ENCODE data around the gene NSA2. TPM values are rescaled to one million over a fixed set of nuclear protein-coding genes. Genes with fewer than 3 reads are reported as not detected.
"Not testable (repeated sequence)": the region's sequence is repeated elsewhere in the genome, so short reads cannot be mapped to it uniquely, and the experiment has no call there.

The NSA2 gene
- polyA plus RNA-seq, 3 donors: 31.2 to 45.9 (median 37.5) TPM

- intact Hi-C loops (cut with micrococcal nuclease): no loop called here
- Histone ChIP-seq H3K79me2 (ENCODE audit: insufficient read depth, low read length) (no peaks in the 10 kb centered on the region), H4K20me1 (ENCODE audit: insufficient read depth, low read length) (no peaks in the 10 kb centered on the region), H3K9ac (ENCODE audit: insufficient read depth, low read length, poor library complexity, severe bottlenecking) (no peak overlapping the region), H3K27me3 (ENCODE audit: control insufficient read depth in 2 of 2, insufficient read depth in 2 of 2, low read length in 2 of 2) (no peaks in the 10 kb centered on the region), H2AFZ (ENCODE audit: insufficient read depth, low read depth, low read length, poor library complexity, severe bottlenecking) (no peak overlapping the region), H3K27ac (ENCODE audit: low read depth in 1 of 2, low read length in 2 of 2) (no peak overlapping the region), H3K4me1 (ENCODE audit: control insufficient read depth in 1 of 2, insufficient read depth in 2 of 2, low read length in 2 of 2) (no peaks in the 10 kb centered on the region), H3K4me3 (replicated peaks in 1 of 3; ENCODE audit: low read depth in 2 of 3, low read length in 3 of 3) (no peak overlapping the region), H3K4me2 (replicated peaks; ENCODE audit: extremely low read depth, low read length, poor library complexity, severe bottlenecking) (no peak overlapping the region), H3K9me3 (replicated peaks in 1 of 2; ENCODE audit: control insufficient read depth in 1 of 2, insufficient read depth in 1 of 2, low read length in 2 of 2) (no peaks in the 10 kb centered on the region), H3K36me3 (replicated peaks in 1 of 2; ENCODE audit: control insufficient read depth in 1 of 2, insufficient read depth in 2 of 2, low read length in 2 of 2) (peaks cover 87 to 97% of the 10 kb centered on the region in 2 donors)
- TF ChIP-seq CTCF (IDR thresholded peaks at IDR 0.05): no peak
- DNase-seq: no peak
- H3K4me1 Mint-ChIP-seq: peaks cover 5% of the 10 kb centered on the region
- no peak overlapping the region for H3K4me3 Mint-ChIP-seq
- H3K27me3 Mint-ChIP-seq (ENCODE audit: low read depth in 3 of 3): peaks cover 0 to 1% (median 0%) of the 10 kb centered on the region in 3 donors
- 100% methylated on average over 2 of the region's 6 CpGs for WGBS (ENCODE audit: insufficient coverage)
- peak overlapping the region in 1 of 7 donors; percentile 37 for H3K27ac Mint-ChIP-seq
- H3K9me3 Mint-ChIP-seq: no peaks in the 10 kb centered on the region
- H3K36me3 Mint-ChIP-seq: peaks cover 56 to 83% of the 10 kb centered on the region in 2 donors
Observed at GRCh38 chr5:74736759-74737158, 30.3 kb upstream of the NSA2 start.

GRCh38 chr5:74738406-74738805, 28.6 kb upstream of the NSA2 start:
- Mint-ChIP-seq H3K4me3 (no peak overlapping the region), H3K9me3 (no peaks in the 10 kb centered on the region), H3K36me3 (peaks cover 53 to 80% of the 10 kb centered on the region in 2 donors), H3K27ac (no peak overlapping the region), H3K4me1 (peaks cover 5% of the 10 kb centered on the region), H3K27me3 (ENCODE audit: low read depth in 3 of 3) (peaks cover 0 to 2% (median 0%) of the 10 kb centered on the region in 3 donors)
- no peak overlapping the region for H3K4me2 ChIP-seq (replicated peaks; ENCODE audit: extremely low read depth, low read length, poor library complexity, severe bottlenecking)
- no peak for TF ChIP-seq CTCF (IDR thresholded peaks at IDR 0.05)
- peaks cover 88 to 93% of the 10 kb centered on the region in 2 donors for H3K36me3 ChIP-seq (replicated peaks in 1 of 2; ENCODE audit: control insufficient read depth in 1 of 2, insufficient read depth in 2 of 2, low read length in 2 of 2)
- no peak overlapping the region for H3K4me3 ChIP-seq (replicated peaks in 1 of 3; ENCODE audit: low read depth in 2 of 3, low read length in 3 of 3)
- H3K27me3 ChIP-seq (ENCODE audit: control insufficient read depth in 2 of 2, insufficient read depth in 2 of 2, low read length in 2 of 2): no peaks in the 10 kb centered on the region
- no peak overlapping the region for H2AFZ ChIP-seq (ENCODE audit: insufficient read depth, low read depth, low read length, poor library complexity, severe bottlenecking)
- no peak overlapping the region for H3K27ac ChIP-seq (ENCODE audit: low read depth in 1 of 2, low read length in 2 of 2)
- 100% methylated on average over 1 of the region's 4 CpGs for WGBS (ENCODE audit: insufficient coverage)
- no peaks in the 10 kb centered on the region for H3K79me2 ChIP-seq (ENCODE audit: insufficient read depth, low read length)
- no peaks in the 10 kb centered on the region for H3K4me1 ChIP-seq (ENCODE audit: control insufficient read depth in 1 of 2, insufficient read depth in 2 of 2, low read length in 2 of 2)
- no peaks in the 10 kb centered on the region for H3K9me3 ChIP-seq (replicated peaks in 1 of 2; ENCODE audit: control insufficient read depth in 1 of 2, insufficient read depth in 1 of 2, low read length in 2 of 2)
- intact Hi-C loops (cut with micrococcal nuclease): no loop called here
- no peak for DNase-seq
- H3K9ac ChIP-seq (ENCODE audit: insufficient read depth, low read length, poor library complexity, severe bottlenecking): no peak overlapping the region
- H4K20me1 ChIP-seq (ENCODE audit: insufficient read depth, low read length): no peaks in the 10 kb centered on the region

- H4K20me1 ChIP-seq (ENCODE audit: insufficient read depth, low read length); H3K27me3 ChIP-seq (ENCODE audit: control insufficient read depth in 2 of 2, insufficient read depth in 2 of 2, low read length in 2 of 2); H3K79me2 ChIP-seq (ENCODE audit: insufficient read depth, low read length); H3K27ac ChIP-seq (ENCODE audit: low read depth in 1 of 2, low read length in 2 of 2); intact Hi-C loops (cut with micrococcal nuclease); DNase-seq; H2AFZ ChIP-seq (ENCODE audit: insufficient read depth, low read depth, low read length, poor library complexity, severe bottlenecking); H3K4me3 Mint-ChIP-seq; H3K4me1 ChIP-seq (ENCODE audit: control insufficient read depth in 1 of 2, insufficient read depth in 2 of 2, low read length in 2 of 2); H3K4me2 ChIP-seq (replicated peaks; ENCODE audit: extremely low read depth, low read length, poor library complexity, severe bottlenecking); H3K9ac ChIP-seq (ENCODE audit: insufficient read depth, low read length, poor library complexity, severe bottlenecking); H3K4me3 ChIP-seq (replicated peaks in 1 of 3; ENCODE audit: low read depth in 2 of 3, low read length in 3 of 3); H3K9me3 Mint-ChIP-seq; H3K27me3 Mint-ChIP-seq (ENCODE audit: low read depth in 3 of 3); H3K4me1 Mint-ChIP-seq; H3K9me3 ChIP-seq (replicated peaks in 1 of 2; ENCODE audit: control insufficient read depth in 1 of 2, insufficient read depth in 1 of 2, low read length in 2 of 2): not testable (repeated sequence)
- WGBS (ENCODE audit: insufficient coverage): 100% methylated on average over 3 of the region's 4 CpGs
- Mint-ChIP-seq H3K27ac (peak overlapping the region in 1 of 7 donors; percentile 17), H3K36me3 (peaks cover 69 to 79% of the 10 kb centered on the region in 2 donors)
- H3K36me3 ChIP-seq (replicated peaks in 1 of 2; ENCODE audit: control insufficient read depth in 1 of 2, insufficient read depth in 2 of 2, low read length in 2 of 2): peaks cover 88 to 93% of the 10 kb centered on the region in 2 donors
Observed at GRCh38 chr5:74748742-74749141, 18.3 kb upstream of the NSA2 start.
